MM.1S (cell line): ENCODE data around the gene CNKSR3.

Experiments used
- DNase-seq: peaks from one replicate; pipeline ENCODE4 v3.0.0-alpha.2; 2015
- H2AFZ ChIP-seq: fragments of 300-600 bp; sonication (generic); 2 replicates; pipeline ENCODE4 v1.6.0; 2016; ENCODE audit warnings: antibody characterized with exemption, low read length
- H3F3A ChIP-seq: fragments of 300-600 bp; sonication (generic); 2 replicates; pipeline ENCODE4 v1.6.1; 2016; ENCODE audit warnings: mild to moderate bottlenecking, antibody characterized with exemption, low read length, moderate library complexity, mixed read lengths; ENCODE audit not compliant: insufficient read depth
- H3K27ac ChIP-seq: fragments of 300-600 bp; sonication (generic); 2 replicates; pipeline ENCODE4 v1.5.1; 2016; ENCODE audit warnings: mild to moderate bottlenecking, low read length
- H3K27me3 ChIP-seq: fragments of 300-600 bp; sonication (generic); replicated peaks from 2 replicates; pipeline ENCODE4 v1.6.0; 2016; ENCODE audit warnings: low read length; ENCODE audit not compliant: insufficient read depth
- H3K36me3 ChIP-seq: fragments of 300-600 bp; sonication (generic); replicated peaks from 2 replicates; pipeline ENCODE4 v1.6.1; 2016; ENCODE audit warnings: mild to moderate bottlenecking, low read length, mixed read lengths; ENCODE audit not compliant: insufficient read depth
- H3K4me1 ChIP-seq: fragments of 300-600 bp; sonication (generic); 2 replicates; pipeline ENCODE4 v1.6.1; 2016; ENCODE audit warnings: low read length, mixed read lengths
- H3K4me2 ChIP-seq: fragments of 300-600 bp; sonication (generic); 2 replicates; pipeline ENCODE4 v1.6.0; 2016; ENCODE audit warnings: low read depth, low read length
- H3K4me3 ChIP-seq: fragments of 300-600 bp; sonication (generic); 2 replicates; pipeline ENCODE4 v1.5.1; 2016; ENCODE audit warnings: low read length, mixed read lengths
- H3K79me2 ChIP-seq: fragments of 300-600 bp; sonication (generic); 2 replicates; pipeline ENCODE4 v1.6.1; 2016; ENCODE audit warnings: mixed run types, low read length, mixed read lengths
- H3K9ac ChIP-seq: fragments of 300-600 bp; sonication (generic); 2 replicates; pipeline ENCODE4 v1.6.1; 2016; ENCODE audit warnings: low read length, mixed read lengths
- H3K9me2 ChIP-seq: fragments of 300-600 bp; sonication (generic); replicated peaks from 2 replicates; pipeline ENCODE4 v1.6.1; 2016; ENCODE audit warnings: mild to moderate bottlenecking, low read length, mixed read lengths; ENCODE audit not compliant: insufficient read depth
- H3K9me3 ChIP-seq: fragments of 300-600 bp; sonication (generic); replicated peaks from 2 replicates; pipeline ENCODE4 v1.6.1; 2016; ENCODE audit warnings: mild to moderate bottlenecking, low read length, mixed read lengths; ENCODE audit not compliant: insufficient read depth
- H4K20me1 ChIP-seq: fragments of 300-600 bp; sonication (generic); 2 replicates; pipeline ENCODE4 v1.6.1; 2016; ENCODE audit warnings: mild to moderate bottlenecking, low read length, moderate library complexity, mixed read lengths; ENCODE audit not compliant: insufficient read depth
- CTCF ChIP-seq: fragments of 300-600 bp; sonication (generic); IDR thresholded peaks from 2 replicates; pipeline ENCODE4 v1.5.1; 2016; ENCODE audit warnings: antibody characterized with exemption, low read length, mixed read lengths
- EZH2 ChIP-seq: fragments of 300-600 bp; sonication (generic); optimal IDR thresholded peaks from 2 replicates; pipeline ENCODE3; 2017; ENCODE audit warnings: low read depth, mild to moderate bottlenecking, antibody characterized with exemption, low read length, mixed read lengths
- EZH2phosphoT487 ChIP-seq: fragments of 300-600 bp; sonication (generic); IDR thresholded peaks from 2 replicates; pipeline ENCODE4 v1.6.1; 2018; ENCODE audit warnings: antibody characterized with exemption, low read length

The CNKSR3 gene

GRCh38 chr6:154506108-154506507 lies 4.4 kb downstream of the CNKSR3 start:
- Histone ChIP-seq H2AFZ (no peak overlapping the region), H3F3A (no peaks in the 10 kb centered on the region), H3K4me2 (no peak overlapping the region), H3K4me1 (no peaks in the 10 kb centered on the region), H3K9ac (no peak overlapping the region), H4K20me1 (no peaks in the 10 kb centered on the region), H3K4me3 (no peak overlapping the region), H3K79me2 (no peaks in the 10 kb centered on the region), H3K27ac (no peak overlapping the region), H3K9me3 (no peaks in the 10 kb centered on the region), H3K36me3 (no peaks in the 10 kb centered on the region), H3K9me2 (no peaks in the 10 kb centered on the region), H3K27me3 (no peaks in the 10 kb centered on the region)
- DNase-seq, result no peak
- TF ChIP-seq CTCF (no peak), EZH2phosphoT487 (no peak), EZH2 (no peak)

GRCh38 chr6:154504865-154505449 lies 5.5 kb downstream of the CNKSR3 start:
- H3K9me3 ChIP-seq, result no peaks in the 10 kb centered on the region
- H3K9me2 ChIP-seq, result no peaks in the 10 kb centered on the region
- no peak overlapping the region for H3K4me2 ChIP-seq
- H3F3A ChIP-seq, result no peaks in the 10 kb centered on the region
- H2AFZ ChIP-seq, result no peak overlapping the region
- no peak for TF ChIP-seq CTCF
- no peak for TF ChIP-seq EZH2
- no peak for TF ChIP-seq EZH2phosphoT487
- no peak overlapping the region for H3K27ac ChIP-seq
- no peak for DNase-seq
- H3K4me3 ChIP-seq, result no peak overlapping the region
- no peaks in the 10 kb centered on the region for H3K27me3 ChIP-seq
- no peaks in the 10 kb centered on the region for H3K79me2 ChIP-seq
- no peaks in the 10 kb centered on the region for H3K36me3 ChIP-seq
- H3K4me1 ChIP-seq, result no peaks in the 10 kb centered on the region
- no peak overlapping the region for H3K9ac ChIP-seq
- H4K20me1 ChIP-seq, result no peaks in the 10 kb centered on the region

GRCh38 chr6:154504102-154504501 lies 6.4 kb downstream of the CNKSR3 start:
- Histone ChIP-seq H3K79me2 (no peaks in the 10 kb centered on the region), H3K4me2 (no peak overlapping the region), H3K36me3 (no peaks in the 10 kb centered on the region), H3K27me3 (no peaks in the 10 kb centered on the region), H3F3A (no peaks in the 10 kb centered on the region), H3K4me1 (no peaks in the 10 kb centered on the region), H4K20me1 (no peaks in the 10 kb centered on the region), H3K4me3 (no peak overlapping the region), H3K9me2 (no peaks in the 10 kb centered on the region), H2AFZ (no peak overlapping the region), H3K9ac (no peak overlapping the region), H3K27ac (no peak overlapping the region), H3K9me3 (no peaks in the 10 kb centered on the region)
- DNase-seq, result no peak
- TF ChIP-seq EZH2 (no peak), CTCF (no peak), EZH2phosphoT487 (no peak)
